HCT116 (cell line): Measurements from ENCODE around the gene IL1R2. TPM values are rescaled to one million over a fixed set of nuclear protein-coding genes. Genes with fewer than 3 reads are reported as not detected.
A peak's percentile ranks its signal among the peaks of the same experiment; 100 is the strongest.

Source experiments
- ATAC-seq: fragments of 200-7000 bp; cut with Tn5 transposase; 2 replicates; pipeline ENCODE4 v1.9.1; 2020; ENCODE audit warnings: mild to moderate bottlenecking, moderate library complexity
- BruUV-seq: library from RNA; stranded (reverse); fragments of 400-500 nt; replicated peaks from 2 replicates; lab custom pipeline; 2021; lab: Mats Ljungman, UMichigan
- CTCF ChIA-PET: fragments of 300-600 bp; sonication (Branson Sonifier 250); formaldehyde crosslinking; loops from one replicate; lab custom pipeline; 2021; ENCODE audit warnings: antibody characterized with exemption; lab: Charles Lee
- POLR2A ChIA-PET: fragments of 300-600, 350-600 bp; sonication (Branson Sonifier 250); formaldehyde crosslinking; loops from one replicate; lab custom pipeline; 2021; ENCODE audit warnings: antibody characterized with exemption; lab: Charles Lee
- RAD21 ChIA-PET, 2 experiments: fragments of 300-600 bp; sonication (Branson Sonifier 250); formaldehyde crosslinking; loops; one replicate each; lab custom pipeline; 2023; ENCODE audit warnings: low total read pairs in 2 of 2; ENCODE audit not compliant: uncharacterized antibody in 2 of 2, unreplicated experiment in 2 of 2, low non-redundant PET in 1 of 2; lab: Charles Lee
- DNase-seq: peaks from one replicate; pipeline ENCODE4 v3.0.0-alpha.2; 2010; ENCODE audit warnings: low read depth, low spot score
- H2AFZ ChIP-seq: fragments of 200-600 bp; shearing (Covaris generic), sonication (generic); 2 replicates; pipeline ENCODE4 v1.6.1; 2017; ENCODE audit warnings: low read depth, mixed run types, mixed read lengths, antibody characterized with exemption, low read length; ENCODE audit not compliant: poor library complexity, severe bottlenecking
- H3K27ac ChIP-seq: 2 replicates; pipeline ENCODE4 v1.5.1; 2012; ENCODE audit warnings: low read depth, low read length
- H3K27me3 ChIP-seq: fragments of 200-600 bp; sonication (generic); 2 replicates; pipeline ENCODE4 v1.6.1; 2016; ENCODE audit warnings: mixed run types, low read length, mixed read lengths; ENCODE audit not compliant: insufficient read depth
- H3K36me3 ChIP-seq, 2 experiments: fragments of 200-500 bp in 1 of 2; fragments of 200-600 bp in 1 of 2; sonication (Bioruptor generic) in 1 of 2; sonication (generic) in 1 of 2; 2 replicates each; pipeline versions ENCODE4 v1.5.1 to v1.6.1; 2014 to 2016; ENCODE audit warnings: low read length in 2 of 2, inconsistent platforms in 1 of 2, mixed read lengths in 1 of 2, mixed run types in 1 of 2; ENCODE audit not compliant: insufficient read depth in 2 of 2, control insufficient read depth in 1 of 2
- H3K4me1 ChIP-seq, 2 experiments: fragments of 200-600 bp in 1 of 2; sonication (generic) in 1 of 2; 2 replicates each; pipeline versions ENCODE4 v1.5.1 to v1.6.1; 2012 to 2017; ENCODE audit warnings: low read length in 2 of 2, inconsistent platforms in 1 of 2, mild to moderate bottlenecking in 1 of 2, mixed read lengths in 1 of 2, mixed run types in 1 of 2, moderate library complexity in 1 of 2; ENCODE audit not compliant: insufficient read depth in 2 of 2, control insufficient read depth in 1 of 2
- H3K4me2 ChIP-seq: fragments of 200-600 bp; sonication (generic); 2 replicates; pipeline ENCODE4 v1.6.1; 2017; ENCODE audit warnings: mixed run types, low read length, mixed read lengths
- H3K4me3 ChIP-seq, 2 experiments: fragments of 200-600 bp in 1 of 2; sonication (generic) in 1 of 2; replicated peaks in 1 of 2; 2 replicates each; pipeline ENCODE4 v1.5.1; 2011 to 2016; ENCODE audit warnings: low read length in 2 of 2, control low read depth in 1 of 2, low read depth in 1 of 2, mild to moderate bottlenecking in 1 of 2, mixed read lengths in 1 of 2, mixed run types in 1 of 2
- H3K79me2 ChIP-seq: fragments of 200-600 bp; sonication (generic); 2 replicates; pipeline ENCODE4 v1.6.1; 2017; ENCODE audit warnings: mild to moderate bottlenecking, mixed run types, low read length, moderate library complexity, mixed read lengths; ENCODE audit not compliant: insufficient read depth
- H3K9ac ChIP-seq: fragments of 200-600 bp; sonication (generic); 2 replicates; pipeline ENCODE4 v1.6.1; 2016; ENCODE audit warnings: low read length, mixed read lengths
- H3K9me2 ChIP-seq: fragments of 200-600 bp; sonication (generic), shearing (Covaris generic); 2 replicates; pipeline ENCODE4 v1.6.1; 2017; ENCODE audit warnings: mixed run types, mild to moderate bottlenecking, moderate library complexity; ENCODE audit not compliant: insufficient read depth
- H3K9me3 ChIP-seq, 2 experiments: fragments of 200-500 bp in 1 of 2; fragments of 200-600 bp in 1 of 2; sonication (Bioruptor generic) in 1 of 2; sonication (generic) in 1 of 2; 2 replicates each; pipeline ENCODE4 v1.6.1; 2014 to 2017; ENCODE audit warnings: low read length in 2 of 2, mixed read lengths in 2 of 2, inconsistent platforms in 1 of 2, low read depth in 1 of 2, mild to moderate bottlenecking in 1 of 2, mixed run types in 1 of 2, moderate library complexity in 1 of 2; ENCODE audit not compliant: control insufficient read depth in 1 of 2, insufficient read depth in 1 of 2
- H4K20me1 ChIP-seq: fragments of 200-600 bp; sonication (generic), shearing (Covaris generic); 2 replicates; pipeline ENCODE4 v1.6.1; 2017; ENCODE audit warnings: mixed run types, mild to moderate bottlenecking, moderate library complexity; ENCODE audit not compliant: insufficient read depth
- CBX3 ChIP-seq: IDR thresholded peaks from 2 replicates; pipeline ENCODE4 v1.6.1; 2012; ENCODE audit warnings: low read depth
- CEBPB ChIP-seq: IDR thresholded peaks from 2 replicates; pipeline ENCODE4 v1.6.1; 2012; ENCODE audit warnings: low read depth
- EGR1 ChIP-seq: IDR thresholded peaks from 2 replicates; pipeline ENCODE4 v1.6.1; 2012; ENCODE audit warnings: low read depth
- ELF1 ChIP-seq: IDR thresholded peaks from 2 replicates; pipeline ENCODE4 v1.6.1; 2012; ENCODE audit warnings: low read depth, borderline replicate concordance
- EZH2 ChIP-seq: fragments of 200-600 bp; sonication (generic); IDR thresholded peaks from 2 replicates; pipeline ENCODE4 v1.6.1; 2017; ENCODE audit warnings: antibody characterized with exemption, mixed run types
- FOSL1 ChIP-seq: IDR thresholded peaks from 2 replicates; pipeline ENCODE4 v1.6.1; 2012; ENCODE audit warnings: low read depth
- JUND ChIP-seq: IDR thresholded peaks from 2 replicates; pipeline ENCODE4 v1.6.1; 2012
- POLR2A ChIP-seq: IDR thresholded peaks from 2 replicates; pipeline ENCODE4 v1.7.0; 2011; ENCODE audit warnings: borderline replicate concordance; ENCODE audit not compliant: insufficient read depth, insufficient read length; ENCODE audit errors: extremely low read depth
- POLR2AphosphoS5 ChIP-seq: IDR thresholded peaks from 2 replicates; pipeline ENCODE4 v1.6.1; 2011; ENCODE audit warnings: mild to moderate bottlenecking, low read depth, low read length, moderate library complexity
- RAD21 ChIP-seq: IDR thresholded peaks from 2 replicates; pipeline ENCODE4 v1.6.1; 2012; ENCODE audit warnings: low read depth, mild to moderate bottlenecking
- SIN3A ChIP-seq: IDR thresholded peaks from 2 replicates; pipeline ENCODE4 v1.6.1; 2012; ENCODE audit warnings: low read depth
- SP1 ChIP-seq: IDR thresholded peaks from 2 replicates; pipeline ENCODE4 v1.6.1; 2012; ENCODE audit warnings: low read depth
- SRF ChIP-seq: IDR thresholded peaks from 2 replicates; pipeline ENCODE4 v1.6.1; 2012; ENCODE audit warnings: low read depth
- TCF7L2 ChIP-seq: IDR thresholded peaks from 2 replicates; pipeline ENCODE4 v1.7.0; 2011; ENCODE audit warnings: borderline replicate concordance, inconsistent platforms; ENCODE audit not compliant: insufficient read depth, insufficient read length; ENCODE audit errors: extremely low read depth
- YY1 ChIP-seq: IDR thresholded peaks from 2 replicates; pipeline ENCODE4 v1.6.1; 2011; ENCODE audit warnings: low read length, low read depth, moderate library complexity, mild to moderate bottlenecking; ENCODE audit not compliant: insufficient replicate concordance; ENCODE audit errors: extremely low read depth
- ZFX ChIP-seq: fragments of 450-650 bp; IDR thresholded peaks from 2 replicates; pipeline ENCODE4 v1.6.1; 2017
- ZNF274 ChIP-seq: fragments of 200-500 bp; sonication (Bioruptor generic); IDR thresholded peaks from 2 replicates; pipeline ENCODE4 v1.6.1; 2014; ENCODE audit warnings: mild to moderate bottlenecking, low read depth, low read length, inconsistent platforms
- intact Hi-C: fragments of 100-400 bp; cut with micrococcal nuclease; formaldehyde crosslinking; loops from 2 replicates; pipeline ENCODE4 v1.10.0; 2022
- total RNA-seq: library from RNA; stranded (reverse); gene quantifications from one replicate; pipeline ENCODE4 v1.2.1, GENCODE V29; 2021; ENCODE audit not compliant: unreplicated experiment
- TF ChIP-seq, protein P1 (sequence below): IDR thresholded peaks from 2 replicates; pipeline ENCODE4 v1.6.1; 2012
- TF ChIP-seq, protein P2 (sequence below): IDR thresholded peaks from 2 replicates; pipeline ENCODE4 v1.6.1; 2012; ENCODE audit warnings: low read depth
- TF ChIP-seq, protein P3 (sequence below), 3 experiments: fragments of 200-600 bp in 1 of 3; sonication (generic) in 1 of 3; IDR thresholded peaks in 2 of 3; conservative IDR thresholded peaks in 1 of 3; 2 replicates each; pipeline ENCODE4 v1.5.1; 2012 to 2017; ENCODE audit warnings: low read depth in 2 of 3, low read length in 2 of 3, antibody characterized with exemption in 1 of 3, borderline replicate concordance in 1 of 3, control low read depth in 1 of 3, mild to moderate bottlenecking in 1 of 3, mixed read lengths in 1 of 3, mixed run types in 1 of 3, moderate library complexity in 1 of 3; ENCODE audit not compliant: insufficient read depth in 1 of 3
- TF ChIP-seq, protein P4 (sequence below): IDR thresholded peaks from 2 replicates; pipeline ENCODE4 v1.6.1; 2011; ENCODE audit warnings: mild to moderate bottlenecking, low read length, moderate library complexity; ENCODE audit not compliant: insufficient replicate concordance; ENCODE audit errors: extremely low read depth

Gene IL1R2
- total RNA-seq, 1 experiment from 2014 or later: 0.52 TPM

DNA sequence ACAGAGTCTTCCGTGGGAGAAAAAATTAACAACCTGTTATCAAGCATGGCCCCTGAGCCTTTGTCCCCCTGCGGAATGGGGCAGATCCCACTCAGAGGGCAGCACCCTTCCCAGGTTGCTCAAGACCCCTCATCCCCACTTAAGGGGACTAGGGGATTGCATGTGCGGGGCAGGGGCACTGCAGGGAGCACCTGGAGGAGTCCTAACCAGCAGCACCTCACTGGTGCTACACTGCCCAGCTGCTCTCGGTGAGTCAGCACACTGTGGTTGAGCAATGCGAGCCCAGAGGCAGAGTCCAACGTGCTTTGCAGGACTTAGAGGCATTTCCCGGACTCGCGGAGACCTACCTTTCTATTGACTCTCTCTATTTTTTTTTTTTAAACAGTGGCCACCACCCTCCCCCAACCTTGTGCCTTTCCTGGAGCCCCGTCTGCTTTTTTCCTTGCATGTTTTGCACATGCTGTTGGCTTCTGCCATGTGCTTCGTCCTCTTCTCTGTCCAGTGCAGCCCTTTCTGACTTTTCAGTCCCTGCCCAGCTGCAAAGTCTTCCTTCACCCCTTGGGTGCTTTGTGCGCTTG lies 74.0 kb downstream of the IL1R2 start:
- CTCF ChIA-PET: interaction anchor here (1.7 kb wide), 1 partner anchor 175 kb away, joined by 6 read pairs; no protein-coding TSS in a partner anchor
- RAD21 ChIA-PET: no interaction called here
- peak overlapping the region; percentile 47 for H3K4me2 ChIP-seq
- H3K9me2 ChIP-seq: no peaks in the 10 kb centered on the region
- no TSS peak for BruUV-seq
- peak overlapping the region; percentile 97 for H2AFZ ChIP-seq
- H3K79me2 ChIP-seq: no peaks in the 10 kb centered on the region
- no peaks in the 10 kb centered on the region for H3K36me3 ChIP-seq
- H3K4me3 ChIP-seq: no peak overlapping the region
- H3K27me3 ChIP-seq: no peaks in the 10 kb centered on the region
- no peaks in the 10 kb centered on the region for H4K20me1 ChIP-seq
- peak; percentile 77 for ATAC-seq
- POLR2A ChIA-PET: interaction anchor here (1.5 kb wide), 1 partner anchor 11 kb away, joined by 4 read pairs; no protein-coding TSS in a partner anchor
- H3K4me1 ChIP-seq: peaks cover 11 to 33% of the 10 kb centered on the region in 2 experiments
- no peaks in the 10 kb centered on the region for H3K9me3 ChIP-seq
- intact Hi-C loops: no loop called here
- H3K9ac ChIP-seq: no peak overlapping the region
- H3K27ac ChIP-seq: no peak overlapping the region
- peak; percentile 16 for DNase-seq
- no peak for TF ChIP-seq TCF7L2
- TF ChIP-seq SP1: peak; percentile 35; the same call in 1 of the 2 replicates
- TF ChIP-seq YY1: no peak
- no peak for TF ChIP-seq EZH2
- TF ChIP-seq ZNF274: no peak
- peak; percentile 28; the same call in 1 of the 2 replicates for TF ChIP-seq POLR2AphosphoS5
- TF ChIP-seq, protein P1, sequence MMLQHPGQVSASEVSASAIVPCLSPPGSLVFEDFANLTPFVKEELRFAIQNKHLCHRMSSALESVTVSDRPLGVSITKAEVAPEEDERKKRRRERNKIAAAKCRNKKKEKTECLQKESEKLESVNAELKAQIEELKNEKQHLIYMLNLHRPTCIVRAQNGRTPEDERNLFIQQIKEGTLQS: no peak
- TF ChIP-seq, protein P2, sequence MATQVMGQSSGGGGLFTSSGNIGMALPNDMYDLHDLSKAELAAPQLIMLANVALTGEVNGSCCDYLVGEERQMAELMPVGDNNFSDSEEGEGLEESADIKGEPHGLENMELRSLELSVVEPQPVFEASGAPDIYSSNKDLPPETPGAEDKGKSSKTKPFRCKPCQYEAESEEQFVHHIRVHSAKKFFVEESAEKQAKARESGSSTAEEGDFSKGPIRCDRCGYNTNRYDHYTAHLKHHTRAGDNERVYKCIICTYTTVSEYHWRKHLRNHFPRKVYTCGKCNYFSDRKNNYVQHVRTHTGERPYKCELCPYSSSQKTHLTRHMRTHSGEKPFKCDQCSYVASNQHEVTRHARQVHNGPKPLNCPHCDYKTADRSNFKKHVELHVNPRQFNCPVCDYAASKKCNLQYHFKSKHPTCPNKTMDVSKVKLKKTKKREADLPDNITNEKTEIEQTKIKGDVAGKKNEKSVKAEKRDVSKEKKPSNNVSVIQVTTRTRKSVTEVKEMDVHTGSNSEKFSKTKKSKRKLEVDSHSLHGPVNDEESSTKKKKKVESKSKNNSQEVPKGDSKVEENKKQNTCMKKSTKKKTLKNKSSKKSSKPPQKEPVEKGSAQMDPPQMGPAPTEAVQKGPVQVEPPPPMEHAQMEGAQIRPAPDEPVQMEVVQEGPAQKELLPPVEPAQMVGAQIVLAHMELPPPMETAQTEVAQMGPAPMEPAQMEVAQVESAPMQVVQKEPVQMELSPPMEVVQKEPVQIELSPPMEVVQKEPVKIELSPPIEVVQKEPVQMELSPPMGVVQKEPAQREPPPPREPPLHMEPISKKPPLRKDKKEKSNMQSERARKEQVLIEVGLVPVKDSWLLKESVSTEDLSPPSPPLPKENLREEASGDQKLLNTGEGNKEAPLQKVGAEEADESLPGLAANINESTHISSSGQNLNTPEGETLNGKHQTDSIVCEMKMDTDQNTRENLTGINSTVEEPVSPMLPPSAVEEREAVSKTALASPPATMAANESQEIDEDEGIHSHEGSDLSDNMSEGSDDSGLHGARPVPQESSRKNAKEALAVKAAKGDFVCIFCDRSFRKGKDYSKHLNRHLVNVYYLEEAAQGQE: no peak
- TF ChIP-seq ZFX: no peak
- TF ChIP-seq, protein P3, sequence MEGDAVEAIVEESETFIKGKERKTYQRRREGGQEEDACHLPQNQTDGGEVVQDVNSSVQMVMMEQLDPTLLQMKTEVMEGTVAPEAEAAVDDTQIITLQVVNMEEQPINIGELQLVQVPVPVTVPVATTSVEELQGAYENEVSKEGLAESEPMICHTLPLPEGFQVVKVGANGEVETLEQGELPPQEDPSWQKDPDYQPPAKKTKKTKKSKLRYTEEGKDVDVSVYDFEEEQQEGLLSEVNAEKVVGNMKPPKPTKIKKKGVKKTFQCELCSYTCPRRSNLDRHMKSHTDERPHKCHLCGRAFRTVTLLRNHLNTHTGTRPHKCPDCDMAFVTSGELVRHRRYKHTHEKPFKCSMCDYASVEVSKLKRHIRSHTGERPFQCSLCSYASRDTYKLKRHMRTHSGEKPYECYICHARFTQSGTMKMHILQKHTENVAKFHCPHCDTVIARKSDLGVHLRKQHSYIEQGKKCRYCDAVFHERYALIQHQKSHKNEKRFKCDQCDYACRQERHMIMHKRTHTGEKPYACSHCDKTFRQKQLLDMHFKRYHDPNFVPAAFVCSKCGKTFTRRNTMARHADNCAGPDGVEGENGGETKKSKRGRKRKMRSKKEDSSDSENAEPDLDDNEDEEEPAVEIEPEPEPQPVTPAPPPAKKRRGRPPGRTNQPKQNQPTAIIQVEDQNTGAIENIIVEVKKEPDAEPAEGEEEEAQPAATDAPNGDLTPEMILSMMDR (IDR thresholded peaks at IDR 0.05 in 2 of 3, conservative IDR thresholded peaks at IDR 0.05 in 1 of 3; ENCODE audit: borderline replicate concordance in 1 of 3, insufficient read depth in 1 of 3, low read depth in 2 of 3, low read length in 2 of 3): no peak
- TF ChIP-seq, protein P4, sequence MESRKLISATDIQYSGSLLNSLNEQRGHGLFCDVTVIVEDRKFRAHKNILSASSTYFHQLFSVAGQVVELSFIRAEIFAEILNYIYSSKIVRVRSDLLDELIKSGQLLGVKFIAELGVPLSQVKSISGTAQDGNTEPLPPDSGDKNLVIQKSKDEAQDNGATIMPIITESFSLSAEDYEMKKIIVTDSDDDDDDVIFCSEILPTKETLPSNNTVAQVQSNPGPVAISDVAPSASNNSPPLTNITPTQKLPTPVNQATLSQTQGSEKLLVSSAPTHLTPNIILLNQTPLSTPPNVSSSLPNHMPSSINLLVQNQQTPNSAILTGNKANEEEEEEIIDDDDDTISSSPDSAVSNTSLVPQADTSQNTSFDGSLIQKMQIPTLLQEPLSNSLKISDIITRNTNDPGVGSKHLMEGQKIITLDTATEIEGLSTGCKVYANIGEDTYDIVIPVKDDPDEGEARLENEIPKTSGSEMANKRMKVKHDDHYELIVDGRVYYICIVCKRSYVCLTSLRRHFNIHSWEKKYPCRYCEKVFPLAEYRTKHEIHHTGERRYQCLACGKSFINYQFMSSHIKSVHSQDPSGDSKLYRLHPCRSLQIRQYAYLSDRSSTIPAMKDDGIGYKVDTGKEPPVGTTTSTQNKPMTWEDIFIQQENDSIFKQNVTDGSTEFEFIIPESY: no peak
- peak; percentile 57 for TF ChIP-seq JUND
- peak; percentile 95 for TF ChIP-seq CEBPB
- TF ChIP-seq RAD21: no peak
- peak; percentile 52; the same call in 1 of the 2 replicates for TF ChIP-seq FOSL1
- TF ChIP-seq POLR2A: no peak
- TF ChIP-seq ELF1: no peak
- no peak for TF ChIP-seq CBX3
- TF ChIP-seq SRF: no peak
- TF ChIP-seq SIN3A: no peak
- TF ChIP-seq EGR1: no peak
